PC-9 (cell line): ENCODE data around the gene RETREG3. TPM values are rescaled to one million over a fixed set of nuclear protein-coding genes. Genes with fewer than 3 reads are reported as not detected.
A peak's percentile ranks its signal among the peaks of the same experiment; 100 is the strongest.

Experiments
- BruUV-seq: library from RNA; stranded (reverse); fragments of 400-500 nt; replicated peaks from 2 replicates; lab custom pipeline; 2021; lab: Mats Ljungman, UMichigan
- CTCF ChIA-PET: fragments of 300-600 bp; sonication (Branson Sonifier 250); formaldehyde crosslinking; loops from one replicate; lab custom pipeline; 2022; ENCODE audit warnings: antibody characterized with exemption; lab: Charles Lee
- POLR2A ChIA-PET: fragments of 300-600 bp; sonication (Branson Sonifier 250); formaldehyde crosslinking; loops from one replicate; lab custom pipeline; 2022; ENCODE audit warnings: antibody characterized with exemption; ENCODE audit not compliant: unreplicated experiment; lab: Charles Lee
- DNase-seq, 2 experiments: peaks; one replicate each; pipeline versions ENCODE4 v3.0.0 to v3.0.0-alpha.2; 2015 to 2022; ENCODE audit warnings: mixed read lengths in 1 of 2
- H2AFZ ChIP-seq: fragments of 200-600 bp; sonication (generic); 2 replicates; pipeline ENCODE4 v1.8.1; 2017; ENCODE audit warnings: antibody characterized with exemption
- H3F3A ChIP-seq: fragments of 200-600 bp; sonication (generic); 2 replicates; pipeline ENCODE4 v1.8.1; 2017; ENCODE audit warnings: antibody characterized with exemption, mild to moderate bottlenecking, low read depth; ENCODE audit not compliant: insufficient read depth
- H3K27ac ChIP-seq: fragments of 200-600 bp; sonication (generic); 2 replicates; pipeline ENCODE4 v1.6.1; 2016; ENCODE audit warnings: mixed run types
- H3K27me3 ChIP-seq: fragments of 200-600 bp; sonication (generic); 2 replicates; pipeline ENCODE4 v1.6.1; 2016; ENCODE audit warnings: low read depth, mixed run types; ENCODE audit not compliant: insufficient read depth
- H3K36me3 ChIP-seq: fragments of 200-600 bp; sonication (generic); 2 replicates; pipeline ENCODE4 v1.6.1; 2016; ENCODE audit warnings: low read depth, mixed run types
- H3K4me1 ChIP-seq: fragments of 200-600 bp; sonication (generic); replicated peaks from 2 replicates; pipeline ENCODE4 v1.6.1; 2016; ENCODE audit warnings: mixed run types; ENCODE audit not compliant: insufficient read depth
- H3K4me2 ChIP-seq: fragments of 200-600 bp; sonication (generic); 2 replicates; pipeline ENCODE4 v1.6.1; 2017; ENCODE audit warnings: mixed run types
- H3K4me3 ChIP-seq: fragments of 200-600 bp; sonication (generic); 2 replicates; pipeline ENCODE4 v1.6.1; 2016; ENCODE audit warnings: mixed run types
- H3K79me2 ChIP-seq: fragments of 200-600 bp; sonication (generic); 2 replicates; pipeline ENCODE4 v1.6.1; 2017; ENCODE audit warnings: low read depth, mixed run types
- H3K9me2 ChIP-seq: fragments of 200-600 bp; sonication (generic); 2 replicates; pipeline ENCODE4 v1.8.1; 2017; ENCODE audit warnings: mild to moderate bottlenecking; ENCODE audit not compliant: insufficient read depth
- H3K9me3 ChIP-seq: fragments of 200-600 bp; sonication (generic); 2 replicates; pipeline ENCODE4 v1.8.1; 2016; ENCODE audit warnings: low read depth; ENCODE audit not compliant: insufficient read depth
- H4K20me1 ChIP-seq: fragments of 200-600 bp; sonication (generic); 2 replicates; pipeline ENCODE4 v1.8.1; 2017; ENCODE audit not compliant: insufficient read depth
- CTCF ChIP-seq: fragments of 200-600 bp; sonication (generic); conservative IDR thresholded peaks from 2 replicates; pipeline ENCODE4 v1.6.1; 2017; ENCODE audit warnings: mixed run types, antibody characterized with exemption, mild to moderate bottlenecking, moderate library complexity
- EZH2 ChIP-seq: fragments of 200-600 bp; sonication (generic); IDR thresholded peaks from 2 replicates; pipeline ENCODE4 v1.8.0; 2017; ENCODE audit warnings: antibody characterized with exemption, low read depth
- intact Hi-C: fragments of 100-400 bp; cut with micrococcal nuclease; formaldehyde crosslinking; loops from one replicate; pipeline ENCODE4 v1.10.0; 2022; ENCODE audit not compliant: unreplicated experiment
- total RNA-seq: library from RNA; stranded (reverse); gene quantifications from 2 replicates; pipeline ENCODE4 v1.2.3, GENCODE V29; 2021

Gene RETREG3
- total RNA-seq, 1 experiment from 2014 or later, result 57.0 TPM

- H3K9me2 ChIP-seq, result no peaks in the 10 kb centered on the region
- H4K20me1 ChIP-seq, result peaks cover 13% of the 10 kb centered on the region; the same call in 1 of the 2 replicates
- TF ChIP-seq EZH2 (no peak), CTCF (no peak)
- ChIA-PET CTCF (interaction anchor here (0.7 kb wide), 1 partner anchor 29 kb away, joined by 4 read pairs; no protein-coding TSS in a partner anchor), POLR2A (interaction anchor here (0.6 to 0.7 kb wide), 2 partner anchors 30 to 60 kb away, joined by 3 to 4 read pairs; no protein-coding TSS in a partner anchor)
- H3K4me1 ChIP-seq, result peaks cover 13% of the 10 kb centered on the region
- intact Hi-C loops, result no loop called here
- no peaks in the 10 kb centered on the region for H3K27me3 ChIP-seq
- H2AFZ ChIP-seq, result no peak overlapping the region
- no peak for DNase-seq
- no peaks in the 10 kb centered on the region for H3K9me3 ChIP-seq
- no peak overlapping the region for H3K27ac ChIP-seq
- no TSS peak for BruUV-seq
- peaks cover 80% of the 10 kb centered on the region for H3K79me2 ChIP-seq
- H3K4me3 ChIP-seq, result peak overlapping the region; percentile 99; the same call in 1 of the 2 replicates
- H3K36me3 ChIP-seq, result peaks cover 18% of the 10 kb centered on the region; the same call in 1 of the 2 replicates
- H3K4me2 ChIP-seq, result peak overlapping the region; percentile 100
- peaks cover 15% of the 10 kb centered on the region for H3F3A ChIP-seq
Observed at GRCh38 chr17:42607769-42608168, 1.4 kb downstream of the RETREG3 start.

GRCh38 chr17:42603318-42603717, 5.9 kb downstream of the RETREG3 start:
- POLR2A ChIA-PET, result no interaction called here
- no peaks in the 10 kb centered on the region for H3K27me3 ChIP-seq
- H3K36me3 ChIP-seq, result peaks cover 5% of the 10 kb centered on the region; the same call in 1 of the 2 replicates
- no TSS peak for BruUV-seq
- H2AFZ ChIP-seq, result no peak overlapping the region
- H3K27ac ChIP-seq, result no peak overlapping the region
- CTCF ChIA-PET, result no interaction called here
- H3K4me2 ChIP-seq, result no peak overlapping the region
- H3K79me2 ChIP-seq, result peaks cover 71% of the 10 kb centered on the region
- DNase-seq, result no peak
- no peaks in the 10 kb centered on the region for H3K9me3 ChIP-seq
- no peaks in the 10 kb centered on the region for H3K9me2 ChIP-seq
- no peak for TF ChIP-seq CTCF
- TF ChIP-seq EZH2, result no peak
- H3K4me3 ChIP-seq, result no peak overlapping the region
- intact Hi-C loops, result no loop called here
- H4K20me1 ChIP-seq, result peaks cover 18% of the 10 kb centered on the region
- peaks cover 13% of the 10 kb centered on the region for H3K4me1 ChIP-seq
- H3F3A ChIP-seq, result peaks cover 6% of the 10 kb centered on the region; the same call in 1 of the 2 replicates

GRCh38 chr17:42598905-42599304, 10.3 kb downstream of the RETREG3 start:
- peaks cover 27% of the 10 kb centered on the region for H3K79me2 ChIP-seq
- CTCF ChIA-PET, result interaction anchor here (0.6 kb wide), 1 partner anchor 29 kb away, joined by 3 read pairs; no protein-coding TSS in a partner anchor
- no TSS peak for BruUV-seq

More at GRCh38 chr17:42598905-42599304, 10.3 kb downstream of the RETREG3 start:
- no peak overlapping the region for H3K4me3 ChIP-seq
- no peaks in the 10 kb centered on the region for H3K4me1 ChIP-seq
- H3K9me2 ChIP-seq, result no peaks in the 10 kb centered on the region
- no peak overlapping the region for H3K27ac ChIP-seq
- H2AFZ ChIP-seq, result no peak overlapping the region
- H3K4me2 ChIP-seq, result no peak overlapping the region
- peaks cover 3% of the 10 kb centered on the region; the same call in 1 of the 2 replicates for H3F3A ChIP-seq
- POLR2A ChIA-PET, result interaction anchor here (0.7 kb wide), 1 partner anchor 62 kb away, joined by 7 read pairs; no protein-coding TSS in a partner anchor
- no peaks in the 10 kb centered on the region for H3K9me3 ChIP-seq
- no peak for TF ChIP-seq EZH2
- TF ChIP-seq CTCF, result no peak
- H4K20me1 ChIP-seq, result peaks cover 14% of the 10 kb centered on the region
- intact Hi-C loops, result no loop called here
- H3K36me3 ChIP-seq, result peaks cover 5% of the 10 kb centered on the region; the same call in 1 of the 2 replicates
- no peaks in the 10 kb centered on the region for H3K27me3 ChIP-seq
- no peak for DNase-seq
